Diencephalon (tissue), 1 donor: Measurements from ENCODE around the gene KRTAP10-8. TPM values are rescaled to one million over a fixed set of nuclear protein-coding genes. Genes with fewer than 3 reads are reported as not detected.

ENCODE experiments used
- total RNA-seq: library from RNA; depleted of rRNA; stranded (reverse); fragments of >200 nt; gene quantifications from one replicate; pipeline ENCODE4 v1.2.3, GENCODE V29; 2014

The KRTAP10-8 gene, protein sequence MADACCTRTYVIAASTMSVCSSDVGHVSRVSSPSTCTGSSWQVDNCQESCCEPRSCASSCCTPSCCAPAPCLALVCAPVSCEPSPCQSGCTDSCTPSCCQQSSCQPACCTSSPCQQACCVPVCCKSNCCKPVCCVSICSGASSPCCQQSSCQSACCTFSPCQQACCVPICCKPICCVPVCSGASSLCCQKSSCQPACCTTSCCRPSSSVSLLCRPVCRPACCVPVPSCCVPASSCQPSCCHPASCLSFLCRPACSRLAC
- total RNA-seq: not detected

DNA sequence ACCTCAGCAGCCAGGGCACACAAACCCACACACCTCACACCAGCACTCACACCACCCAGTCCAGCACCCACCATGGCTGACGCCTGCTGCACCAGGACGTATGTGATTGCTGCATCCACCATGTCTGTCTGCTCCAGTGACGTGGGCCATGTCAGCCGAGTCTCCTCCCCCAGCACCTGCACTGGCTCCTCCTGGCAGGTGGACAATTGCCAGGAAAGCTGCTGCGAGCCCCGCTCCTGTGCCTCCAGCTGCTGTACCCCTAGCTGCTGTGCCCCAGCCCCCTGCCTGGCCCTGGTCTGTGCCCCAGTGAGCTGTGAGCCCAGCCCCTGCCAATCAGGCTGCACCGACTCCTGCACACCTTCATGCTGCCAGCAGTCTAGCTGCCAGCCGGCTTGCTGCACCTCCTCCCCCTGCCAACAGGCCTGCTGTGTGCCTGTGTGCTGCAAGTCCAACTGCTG is at the start of gene KRTAP10-8:
KRTAP10-8 (plus strand) TSS at position 51 of the 458 bp plus-strand sequence; CDS start at position 73, 22 bp downstream.

DNA sequence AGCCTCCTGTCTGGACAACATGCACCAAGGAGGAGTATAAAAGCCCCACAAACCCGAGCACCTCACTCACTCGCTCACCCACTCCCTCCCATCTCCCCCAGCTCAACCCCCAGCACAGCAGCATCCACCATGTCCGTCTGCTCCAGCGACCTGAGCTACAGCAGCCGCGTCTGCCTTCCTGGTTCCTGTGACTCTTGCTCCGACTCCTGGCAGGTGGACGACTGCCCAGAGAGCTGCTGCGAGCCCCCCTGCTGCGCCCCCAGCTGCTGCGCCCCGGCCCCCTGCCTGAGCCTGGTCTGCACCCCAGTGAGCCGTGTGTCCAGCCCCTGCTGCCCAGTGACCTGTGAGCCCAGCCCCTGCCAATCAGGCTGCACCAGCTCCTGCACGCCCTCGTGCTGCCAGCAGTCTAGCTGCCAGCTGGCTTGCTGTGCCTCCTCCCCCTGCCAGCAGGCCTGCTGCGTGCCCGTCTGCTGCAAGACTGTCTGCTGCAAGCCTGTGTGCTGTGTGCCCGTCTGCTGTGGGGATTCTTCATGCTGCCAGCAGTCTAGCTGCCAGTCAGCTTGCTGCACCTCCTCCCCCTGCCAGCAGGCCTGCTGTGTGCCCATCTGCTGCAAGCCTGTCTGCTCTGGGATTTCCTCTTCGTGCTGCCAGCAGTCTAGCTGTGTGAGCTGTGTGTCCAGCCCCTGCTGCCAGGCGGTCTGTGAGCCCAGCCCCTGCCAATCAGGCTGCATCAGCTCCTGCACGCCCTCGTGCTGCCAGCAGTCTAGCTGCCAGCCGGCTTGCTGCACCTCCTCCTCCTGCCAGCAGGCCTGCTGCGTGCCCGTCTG is 38.0 kb upstream of the KRTAP10-8 start, which contains the start of gene KRTAP10-4:
KRTAP10-4 (plus strand) TSS at position 100 of the 827 bp plus-strand sequence; CDS start at position 130, 30 bp downstream.

DNA sequence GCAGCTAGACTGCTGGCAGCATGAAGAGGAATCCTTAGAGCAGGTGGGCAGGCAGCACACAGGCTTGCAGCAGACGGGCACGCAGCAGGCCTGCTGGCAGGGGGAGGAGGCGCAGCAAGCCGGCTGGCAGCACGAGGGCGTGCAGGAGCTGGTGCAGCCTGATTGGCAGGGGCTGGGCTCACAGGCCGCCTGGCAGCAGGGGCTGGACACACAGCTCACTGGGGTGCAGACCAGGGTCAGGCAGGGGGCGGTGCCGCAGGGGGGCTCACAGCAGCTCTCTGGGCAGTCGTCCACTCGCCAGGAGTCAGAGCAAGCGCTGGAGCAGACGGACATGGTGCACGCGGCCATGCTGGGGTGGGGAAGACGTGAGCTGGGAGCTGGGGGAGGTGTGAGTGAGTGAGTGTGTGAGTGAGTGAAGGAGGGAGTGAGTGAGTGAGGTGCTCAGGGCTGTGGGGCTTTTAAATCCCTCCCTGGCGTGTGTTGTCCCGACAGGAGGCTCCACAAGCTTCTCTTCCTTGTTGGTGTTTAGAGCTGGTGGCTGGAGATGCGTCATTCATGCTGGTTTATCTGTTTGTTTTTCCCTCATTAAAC is 31.6 kb upstream of the KRTAP10-8 start, which contains the start of gene KRTAP10-5:
KRTAP10-5 (minus strand) TSS at position 374 of the 591 bp plus-strand sequence; CDS start at position 348, 26 bp downstream.

DNA sequence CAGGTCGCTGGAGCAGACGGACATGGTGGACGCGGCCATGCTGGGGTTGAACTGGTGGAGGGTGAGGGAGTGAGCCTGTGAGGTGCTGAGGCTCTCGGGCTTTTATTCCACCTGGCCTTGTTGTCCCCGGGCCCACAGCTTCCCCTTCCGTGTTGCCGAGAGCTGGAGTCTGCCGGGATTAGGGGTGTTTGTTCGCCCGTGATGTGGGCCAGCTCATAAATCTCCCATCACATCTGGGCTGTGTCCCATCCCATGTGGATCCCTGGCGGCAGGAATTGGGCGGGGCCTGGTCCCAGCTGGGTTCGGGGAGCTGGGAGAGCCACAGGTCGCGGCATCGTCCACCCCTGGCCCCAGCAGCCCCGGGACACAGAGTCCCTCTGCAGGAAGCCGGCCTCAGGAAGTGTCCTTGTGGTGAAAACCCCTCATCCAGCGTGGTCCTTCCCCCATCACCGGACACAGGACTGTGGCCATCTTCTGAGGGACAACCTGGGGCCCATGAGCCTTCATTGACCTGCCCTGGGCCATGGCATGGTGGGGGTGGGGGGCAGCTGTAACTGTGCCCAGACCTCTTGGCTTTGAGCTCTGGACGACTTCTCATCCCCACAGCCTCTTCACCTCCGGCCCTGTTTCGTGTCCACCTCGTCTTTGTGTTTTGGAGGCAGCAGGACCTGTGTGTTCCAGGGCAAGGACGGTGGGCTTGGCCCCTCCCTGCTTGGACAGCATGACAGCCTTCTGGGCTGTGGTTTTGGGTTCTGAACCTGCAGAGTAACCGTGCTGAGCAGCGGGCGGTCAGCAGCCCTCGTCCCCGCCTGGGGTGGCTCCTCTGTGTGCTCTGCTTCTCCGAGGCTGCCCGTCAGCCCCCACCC is 19.2 kb upstream of the KRTAP10-8 start, which contains the start of gene KRTAP10-6:
KRTAP10-6 (minus strand) TSS at position 60 of the 866 bp plus-strand sequence; CDS start at position 39, 21 bp downstream.

DNA sequence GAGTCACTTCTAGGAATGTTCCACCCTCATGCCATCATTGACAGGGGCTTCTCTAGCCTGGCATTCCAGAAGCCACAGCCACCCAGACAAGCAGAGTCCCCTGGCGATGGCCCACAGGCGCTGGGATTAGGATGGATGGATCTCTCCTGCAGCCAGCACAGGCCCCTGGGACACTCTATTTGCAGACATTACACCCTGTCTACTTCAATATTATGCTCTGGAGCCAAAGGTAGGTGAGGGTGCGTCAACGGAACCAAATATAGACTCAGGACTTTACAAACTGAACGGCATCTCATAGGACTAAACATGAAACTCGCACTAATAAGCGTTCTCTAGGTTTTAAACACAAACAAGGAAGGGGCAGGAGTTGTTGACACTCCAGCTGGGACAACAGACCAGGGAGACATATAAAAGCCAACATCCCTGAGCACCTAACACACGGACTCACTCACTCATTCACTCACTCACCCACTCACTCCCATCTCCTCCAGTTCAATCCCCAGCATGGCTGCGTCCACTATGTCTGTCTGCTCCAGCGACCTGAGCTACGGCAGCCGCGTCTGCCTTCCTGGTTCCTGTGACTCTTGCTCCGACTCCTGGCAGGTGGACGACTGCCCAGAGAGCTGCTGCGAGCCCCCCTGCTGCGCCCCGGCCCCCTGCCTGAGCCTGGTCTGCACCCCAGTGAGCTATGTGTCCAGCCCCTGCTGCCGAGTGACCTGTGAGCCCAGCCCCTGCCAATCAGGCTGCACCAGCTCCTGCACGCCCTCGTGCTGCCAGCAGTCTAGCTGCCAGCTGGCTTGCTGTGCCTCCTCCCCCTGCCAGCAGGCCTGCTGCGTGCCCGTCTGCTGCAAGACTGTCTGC is 11.5 kb upstream of the KRTAP10-8 start, which contains the start of gene KRTAP10-7:
KRTAP10-7 (plus strand) TSS at position 480 of the 861 bp plus-strand sequence; CDS start at position 505, 25 bp downstream.

DNA sequence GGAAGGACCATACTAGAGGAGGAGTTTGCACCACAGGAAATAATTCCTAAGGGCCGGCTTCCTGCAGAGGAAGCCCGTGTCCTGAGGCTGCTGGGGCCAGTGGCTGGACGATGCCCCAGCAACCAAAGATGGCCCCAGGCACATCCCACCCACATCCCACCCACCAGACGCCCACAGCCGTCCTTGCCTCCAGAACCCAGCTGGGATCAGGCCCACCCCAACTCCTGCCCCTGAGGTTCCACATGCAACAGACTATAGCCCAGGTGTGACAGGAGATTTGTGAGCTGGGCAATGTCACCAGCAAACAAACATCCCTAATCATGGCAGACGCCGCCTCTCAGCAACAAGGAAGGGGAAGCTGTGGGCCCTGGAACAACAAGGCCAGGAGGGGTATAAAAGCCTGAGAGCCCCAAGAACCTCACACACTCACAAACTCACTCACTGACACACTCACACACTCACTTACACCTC is 14.8 kb downstream of the KRTAP10-8 start, which contains the start of gene KRTAP10-9:
KRTAP10-9 (plus strand) TSS at position 421 of the 471 bp plus-strand sequence. CDS start 79 bp downstream, outside the sequence.

DNA sequence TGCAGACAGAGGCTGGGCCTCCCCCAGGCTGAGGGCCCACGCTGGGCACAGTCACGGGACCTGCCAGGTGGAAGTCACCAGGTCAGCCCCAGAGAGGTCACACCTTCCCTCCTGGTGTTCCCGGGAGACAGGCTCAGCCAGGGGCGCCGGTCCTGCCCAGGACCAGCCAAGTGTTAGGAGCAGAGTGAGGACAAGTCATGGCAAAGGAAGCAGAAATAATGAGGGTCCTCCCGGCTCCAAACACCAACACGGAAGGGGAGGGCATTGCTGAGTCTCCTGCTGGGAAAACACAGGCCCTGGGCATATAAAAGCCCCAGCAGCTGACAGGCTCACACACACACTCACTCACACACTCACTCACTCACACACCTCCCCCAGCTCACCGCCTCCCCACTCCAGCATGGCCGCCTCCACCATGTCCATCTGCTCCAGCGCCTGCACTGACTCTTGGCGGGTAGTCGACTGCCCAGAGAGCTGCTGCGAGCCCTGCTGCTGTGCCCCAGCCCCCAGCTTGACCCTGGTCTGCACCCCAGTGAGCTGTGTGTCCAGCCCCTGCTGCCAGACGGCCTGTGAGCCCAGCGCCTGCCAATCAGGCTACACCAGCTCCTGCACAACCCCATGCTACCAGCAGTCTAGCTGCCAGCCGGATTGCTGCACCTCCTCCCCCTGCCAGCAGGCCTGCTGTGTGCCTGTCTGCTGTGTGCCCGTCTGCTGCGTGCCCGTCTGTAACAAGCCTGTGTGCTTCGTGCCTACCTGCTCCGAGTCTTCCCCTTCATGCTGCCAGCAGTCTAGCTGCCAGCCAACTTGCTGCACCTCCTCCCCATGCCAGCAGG is 25.4 kb downstream of the KRTAP10-8 start, which contains the start of gene KRTAP10-10:
KRTAP10-10 (plus strand) TSS at position 339 of the 833 bp plus-strand sequence; CDS start at position 401, 62 bp downstream.

DNA sequence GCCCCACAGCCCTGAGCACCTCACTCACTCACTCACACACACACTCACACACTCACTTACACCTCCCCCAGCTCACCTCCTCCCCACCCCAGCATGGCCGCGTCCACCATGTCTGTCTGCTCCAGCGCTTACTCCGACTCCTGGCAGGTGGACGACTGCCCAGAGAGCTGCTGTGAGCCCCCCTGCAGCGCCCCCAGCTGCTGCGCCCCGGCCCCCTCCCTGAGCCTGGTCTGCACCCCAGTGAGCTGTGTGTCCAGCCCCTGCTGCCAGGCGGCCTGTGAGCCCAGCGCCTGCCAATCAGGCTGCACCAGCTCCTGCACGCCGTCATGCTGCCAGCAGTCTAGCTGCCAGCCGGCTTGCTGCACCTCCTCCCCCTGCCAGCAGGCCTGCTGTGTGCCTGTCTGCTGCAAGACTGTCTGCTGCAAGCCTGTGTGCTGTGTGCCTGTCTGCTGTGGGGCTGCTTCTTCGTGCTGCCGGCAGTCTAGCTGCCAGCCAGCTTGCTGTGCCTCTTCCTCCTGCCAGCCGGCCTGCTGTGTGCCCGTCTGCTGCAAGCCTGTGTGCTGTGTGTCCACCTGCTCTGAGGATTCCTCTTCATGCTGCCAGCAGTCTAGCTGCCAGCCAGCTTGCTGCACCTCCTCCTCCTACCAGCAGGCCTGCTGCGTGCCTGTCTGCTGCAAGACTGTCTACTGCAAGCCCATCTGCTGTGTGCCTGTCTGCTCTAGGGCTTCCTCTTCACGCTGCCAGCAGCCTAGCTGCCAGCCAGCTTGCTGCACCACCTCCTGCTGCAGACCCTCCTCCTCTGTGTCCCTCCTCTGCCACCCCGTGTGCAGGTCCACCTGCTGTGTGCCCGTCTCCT is 34.7 kb downstream of the KRTAP10-8 start, which contains the start of gene KRTAP10-11:
KRTAP10-11 (plus strand) TSS at position 49 of the 856 bp plus-strand sequence; CDS start at position 94, 45 bp downstream.

DNA sequence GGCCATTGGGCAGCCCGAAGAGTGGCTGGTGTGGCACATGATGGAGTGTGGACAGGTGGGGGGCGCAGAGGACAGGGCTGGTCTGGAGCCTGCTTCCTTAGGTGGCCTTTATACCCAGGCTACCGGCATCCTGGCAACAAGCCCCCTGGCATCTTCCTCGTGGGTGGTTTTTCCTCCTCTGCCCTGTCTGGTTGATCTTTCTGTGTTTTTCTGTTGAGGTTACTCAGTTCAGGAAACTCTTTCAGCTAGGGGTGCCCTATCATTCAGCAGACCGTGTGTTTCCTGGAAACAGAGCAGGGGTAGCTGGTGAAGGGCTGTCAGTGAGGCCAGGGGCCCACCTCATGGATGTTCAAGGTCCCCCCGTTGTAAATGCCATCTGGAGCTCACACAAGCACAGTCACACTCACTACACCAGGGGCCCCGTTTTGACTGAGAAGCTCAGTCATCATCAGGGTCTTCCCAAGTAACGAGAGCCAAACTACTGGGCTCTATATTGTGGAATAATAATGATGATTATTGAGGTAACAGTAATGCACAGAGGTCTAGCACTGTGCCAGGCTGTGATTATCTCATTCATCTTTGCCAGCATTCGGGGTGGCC is 42.8 kb downstream of the KRTAP10-8 start, which contains the start of gene KRTAP12-4:
KRTAP12-4 (minus strand) TSS at position 84 of the 600 bp plus-strand sequence; CDS start at position 39, 45 bp downstream.

DNA sequence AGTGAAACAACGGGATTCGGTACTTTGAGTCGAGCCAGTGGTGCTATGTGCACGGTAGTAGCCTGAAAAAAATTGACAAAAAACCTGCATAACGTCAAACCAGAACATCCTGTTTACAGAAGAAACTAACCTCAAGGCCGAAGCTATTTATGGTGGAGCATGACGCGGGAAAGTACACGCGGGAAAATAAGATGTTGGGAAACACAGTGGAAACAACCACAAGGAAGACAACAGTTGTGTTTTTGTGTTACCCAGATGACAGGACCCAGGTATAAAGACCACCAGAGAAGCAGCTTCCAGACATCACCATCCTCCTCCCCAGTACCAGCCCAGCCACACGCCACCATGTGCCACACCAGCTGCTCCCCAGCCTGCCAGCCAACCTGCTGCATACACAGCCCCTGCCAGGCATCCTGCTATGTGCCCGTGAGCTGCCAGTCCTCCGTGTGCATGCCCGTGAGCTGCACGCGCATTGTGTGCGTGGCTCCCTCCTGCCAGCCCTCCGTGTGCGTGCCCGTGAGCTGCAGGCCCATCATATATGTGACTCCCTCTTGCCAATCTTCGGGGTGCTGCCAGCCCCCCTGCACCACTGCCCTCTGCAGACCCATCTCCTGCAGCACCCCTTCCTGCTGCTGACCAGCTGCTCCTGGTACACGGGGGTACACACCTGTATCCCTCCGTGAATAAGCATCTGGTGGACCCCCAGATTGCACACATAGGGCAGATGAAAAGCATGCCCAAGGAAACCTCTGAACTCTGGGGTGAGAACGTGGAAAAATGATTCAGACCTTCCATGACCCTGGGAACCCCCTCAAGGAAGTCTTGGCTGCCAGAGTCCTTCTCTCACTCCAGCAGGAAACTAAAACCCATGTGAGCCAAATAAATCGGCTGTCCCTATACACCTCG is 46.0 kb downstream of the KRTAP10-8 start, which contains the start of gene KRTAP12-3:
KRTAP12-3 (plus strand) TSS at position 298 of the 906 bp plus-strand sequence; CDS start at position 346, 48 bp downstream.

Other genes with a start within 250 kb of the KRTAP10-8 start
- 5.8 TPM for gene LRRC3, start 156.6 kb upstream of the KRTAP10-8 start, total RNA-seq
- gene KRTAP10-1, start 71.9 kb upstream of the KRTAP10-8 start, total RNA-seq: not detected
- gene KRTAP10-2, start 60.6 kb upstream of the KRTAP10-8 start, total RNA-seq: not detected
- gene KRTAP10-3, start 53.3 kb upstream of the KRTAP10-8 start, total RNA-seq: not detected
- gene KRTAP10-4, start 38.4 kb upstream of the KRTAP10-8 start, total RNA-seq: not detected
- not detected for gene KRTAP10-5, start 31.5 kb upstream of the KRTAP10-8 start, total RNA-seq
- gene KRTAP10-6, start 19.6 kb upstream of the KRTAP10-8 start, total RNA-seq: not detected
- not detected for gene KRTAP10-7, start 11.5 kb upstream of the KRTAP10-8 start, total RNA-seq
- gene KRTAP10-9, start 15.0 kb downstream of the KRTAP10-8 start, total RNA-seq: not detected
- not detected for gene KRTAP10-10, start 25.3 kb downstream of the KRTAP10-8 start, total RNA-seq
- gene KRTAP10-11, start 34.3 kb downstream of the KRTAP10-8 start, total RNA-seq: not detected
- not detected for gene KRTAP12-4, start 42.6 kb downstream of the KRTAP10-8 start, total RNA-seq
- gene KRTAP12-3, start 45.9 kb downstream of the KRTAP10-8 start, total RNA-seq: not detected
- gene KRTAP12-2, start 54.8 kb downstream of the KRTAP10-8 start, total RNA-seq: not detected
- gene KRTAP12-1, start 70.1 kb downstream of the KRTAP10-8 start, total RNA-seq: not detected
- not detected for gene KRTAP10-12, start 85.1 kb downstream of the KRTAP10-8 start, total RNA-seq
- 0.23 TPM for gene TSPEAR, start 99.5 kb downstream of the KRTAP10-8 start, total RNA-seq
- 74.0 TPM for gene UBE2G2, start 189.7 kb downstream of the KRTAP10-8 start, total RNA-seq
- 109 TPM for gene SUMO3, start 206.0 kb downstream of the KRTAP10-8 start, total RNA-seq